HUES64 (cell line): ENCODE data around the gene RPL13. TPM values are rescaled to one million over a fixed set of nuclear protein-coding genes. Genes with fewer than 3 reads are reported as not detected.
A peak's percentile ranks its signal among the peaks of the same experiment; 100 is the strongest.

Experiments used
- H3K27ac ChIP-seq: 2 replicates; pipeline ENCODE4 v1.7.0; 2013; ENCODE audit warnings: low read depth, low read length, inconsistent platforms
- H3K27me3 ChIP-seq: 2 replicates; pipeline ENCODE4 v1.6.1; 2013; ENCODE audit warnings: mild to moderate bottlenecking, low read length; ENCODE audit not compliant: insufficient read depth
- H3K36me3 ChIP-seq: 2 replicates; pipeline ENCODE4 v1.6.1; 2013; ENCODE audit warnings: mild to moderate bottlenecking, low read length; ENCODE audit not compliant: insufficient read depth
- H3K4me1 ChIP-seq: 2 replicates; pipeline ENCODE4 v1.6.1; 2013; ENCODE audit warnings: mild to moderate bottlenecking, low read length, moderate library complexity; ENCODE audit not compliant: insufficient read depth
- H3K4me3 ChIP-seq: 2 replicates; pipeline ENCODE4 v1.5.1; 2013; ENCODE audit warnings: mild to moderate bottlenecking, low read length, moderate library complexity
- H3K9ac ChIP-seq: 2 replicates; pipeline ENCODE4 v1.6.1; 2013; ENCODE audit warnings: mild to moderate bottlenecking, low read depth, low read length
- H3K9me3 ChIP-seq: 2 replicates; pipeline ENCODE4 v1.6.1; 2013; ENCODE audit warnings: low read depth, low read length; ENCODE audit not compliant: insufficient read depth
- WGBS: fragments of 150-250, 120-280 bp; methylation state at CpG from one replicate; pipeline ENCODE4 v1.1.7; 2013; ENCODE audit warnings: missing lambda C conversion rate; 5-methylcytosine and 5-hydroxymethylcytosine counted together
- polyA plus RNA-seq, 2 experiments: library from polyadenylated mRNA; stranded (reverse); fragments of 50-300 nt; gene quantifications; one replicate each; pipeline ENCODE4 v1.2.3, GENCODE V29; 2013

RPL13 gene
- 2,187 TPM for polyA plus RNA-seq (2013, experiment 1 of 2)
- 2,411 TPM for polyA plus RNA-seq (2013, experiment 2 of 2)

DNA sequence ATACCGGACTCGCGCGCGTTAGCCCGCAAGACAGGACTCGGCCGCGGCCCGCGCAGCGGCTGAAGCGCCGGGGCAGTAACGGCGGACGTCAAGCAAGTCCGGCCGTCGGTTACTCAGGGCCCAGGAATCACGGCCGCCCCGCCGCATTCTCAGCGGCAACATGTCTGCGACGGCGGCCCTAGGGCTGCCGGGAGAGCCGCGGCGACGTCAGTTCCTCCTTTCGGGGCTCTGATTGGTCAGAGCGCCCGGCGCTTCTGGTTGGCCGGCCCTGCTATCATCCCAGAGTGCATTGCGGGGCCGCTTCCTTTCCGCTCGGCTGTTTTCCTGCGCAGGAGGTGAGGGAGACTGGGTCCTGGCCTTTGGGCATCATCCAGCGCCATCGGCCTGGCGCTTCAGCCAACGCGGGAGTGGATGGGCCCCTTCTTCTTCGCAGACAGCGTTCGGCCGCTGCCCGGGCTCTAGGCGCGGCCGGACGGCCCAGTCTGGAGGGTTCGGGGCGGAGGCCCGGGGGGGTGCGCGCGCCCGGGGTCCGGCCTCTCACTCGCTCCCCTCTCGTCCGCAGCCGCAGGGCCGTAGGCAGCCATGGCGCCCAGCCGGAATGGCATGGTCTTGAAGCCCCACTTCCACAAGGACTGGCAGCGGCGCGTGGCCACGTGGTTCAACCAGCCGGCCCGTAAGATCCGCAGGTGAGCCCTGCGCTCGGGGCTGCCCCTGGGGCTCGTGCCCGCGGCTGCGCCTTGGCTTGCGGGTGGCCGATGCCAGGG is at the start of gene RPL13:
Gene RPL13 (plus strand): TSS at position 305 of the 764 bp plus-strand sequence. CDS start 278 bp downstream, at position 583.
- peak within 1 kb of the TSS; percentile 98 for H3K27ac ChIP-seq
- under 1% methylated on average over 87 of the region's 87 CpGs for WGBS
- peak within 1 kb of the TSS; percentile 95 for H3K4me3 ChIP-seq
- peaks cover 27% of the 10 kb centered on the region for H3K4me1 ChIP-seq
- H3K9ac ChIP-seq = peak within 1 kb of the TSS; percentile 98
- H3K36me3 ChIP-seq = peaks cover 54% of the 10 kb centered on the region
- no peaks in the 10 kb centered on the region for H3K9me3 ChIP-seq
- H3K27me3 ChIP-seq = no peaks in the 10 kb centered on the region

DNA sequence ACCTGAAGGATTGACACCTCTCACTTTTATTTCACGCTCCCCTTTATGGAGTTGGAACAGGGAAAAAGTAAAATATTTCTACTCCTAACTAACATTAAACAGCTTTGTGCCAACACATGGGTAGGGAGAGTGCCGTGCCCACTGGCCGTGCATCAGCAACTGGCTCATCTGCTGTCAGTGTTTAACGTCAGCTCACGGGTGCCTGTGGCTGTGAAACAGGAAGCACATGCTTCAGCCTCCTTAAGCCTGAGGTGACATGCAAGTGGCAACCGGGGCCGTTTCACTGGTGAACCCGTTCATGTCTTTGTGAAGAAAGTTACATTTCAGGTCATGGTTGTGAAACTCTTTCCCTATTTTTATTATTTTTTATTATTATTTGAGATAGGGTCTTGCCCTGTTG is 49.1 kb upstream of the RPL13 start:
- no peak overlapping the region for H3K9ac ChIP-seq
- 98% methylated on average over 7 of the region's 8 CpGs for WGBS

DNA sequence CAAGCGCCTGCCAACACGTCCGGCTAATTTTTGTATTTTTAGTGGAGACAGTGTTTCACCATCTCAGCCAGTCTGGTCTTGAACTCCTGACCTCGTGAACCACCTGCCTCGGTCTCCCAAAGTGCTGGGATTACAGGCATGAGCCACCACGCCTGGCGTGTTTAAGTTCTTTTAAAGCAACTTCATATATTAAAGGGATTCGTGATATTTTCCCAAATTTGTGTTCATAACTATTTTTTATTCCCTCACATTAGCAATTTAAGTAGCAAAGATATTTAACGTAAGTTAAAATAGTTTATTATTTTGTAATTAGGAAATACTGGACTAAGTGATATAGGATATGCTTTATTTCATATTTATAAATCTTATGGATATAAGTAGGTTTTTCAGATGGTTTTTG is 48.0 kb upstream of the RPL13 start:
- WGBS = 97% methylated on average over 8 of the region's 9 CpGs
- H3K4me3 ChIP-seq = no peak overlapping the region
- no peaks in the 10 kb centered on the region for H3K4me1 ChIP-seq
- no peak overlapping the region for H3K27ac ChIP-seq
- H3K9ac ChIP-seq = no peak overlapping the region
- peaks cover 63% of the 10 kb centered on the region for H3K36me3 ChIP-seq
- no peaks in the 10 kb centered on the region for H3K9me3 ChIP-seq
- H3K27me3 ChIP-seq = no peaks in the 10 kb centered on the region

More for the DNA sequence above, 49.1 kb upstream of the RPL13 start:
- H3K27me3 ChIP-seq = 0 out of 2 replicates have a peak, but pooled peaks cover 3% of the 10 kb centered on the region
- H3K9me3 ChIP-seq = no peaks in the 10 kb centered on the region
- H3K27ac ChIP-seq = no peak overlapping the region
- H3K36me3 ChIP-seq = peaks cover 53% of the 10 kb centered on the region
- no peaks in the 10 kb centered on the region for H3K4me1 ChIP-seq
- no peak overlapping the region for H3K4me3 ChIP-seq

DNA sequence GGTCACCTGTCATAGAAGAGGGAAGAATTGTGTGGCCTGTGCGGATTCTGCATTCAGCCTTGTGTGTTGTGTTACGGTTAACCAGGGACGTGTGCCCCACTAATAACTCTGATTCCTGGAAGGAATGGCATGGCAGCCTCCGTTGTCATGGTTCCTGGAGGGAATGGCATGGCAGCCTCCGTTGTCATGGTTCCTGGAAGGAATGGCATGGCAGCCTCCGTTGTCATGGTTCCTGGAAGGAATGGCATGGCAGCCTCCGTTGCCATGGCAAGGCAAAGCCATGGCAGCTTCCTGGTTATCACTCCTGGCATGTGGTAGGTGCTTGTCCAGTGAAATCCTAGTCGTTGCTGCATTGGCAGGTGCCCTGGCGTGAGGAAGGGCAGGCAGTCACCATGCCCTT is 43.4 kb upstream of the RPL13 start:
- Histone ChIP-seq H3K4me1 (no peaks in the 10 kb centered on the region), H3K9ac (no peak overlapping the region), H3K27me3 (no peaks in the 10 kb centered on the region), H3K4me3 (no peak overlapping the region), H3K27ac (no peak overlapping the region), H3K36me3 (peaks cover 90% of the 10 kb centered on the region), H3K9me3 (no peaks in the 10 kb centered on the region)
- WGBS = 81% methylated on average over 9 of the region's 9 CpGs

DNA sequence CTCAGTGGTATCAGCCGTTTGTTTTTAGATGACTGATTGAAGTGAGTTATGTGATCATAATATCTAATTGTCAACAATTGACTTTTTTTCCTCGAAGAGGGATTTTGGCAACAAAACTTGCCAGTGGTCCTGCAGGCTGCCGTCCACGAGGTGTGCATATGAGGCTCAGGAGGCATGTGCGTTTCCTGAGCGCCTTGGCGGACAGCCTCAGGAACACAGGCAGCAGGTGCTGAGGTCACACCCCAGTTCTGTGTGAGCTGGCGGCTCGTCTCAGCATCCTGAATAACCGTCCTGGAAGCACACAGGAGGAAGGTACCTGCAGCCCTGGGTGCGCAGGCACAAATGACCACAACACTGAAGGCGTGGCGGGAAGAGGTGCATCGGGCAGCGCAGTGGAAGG is 40.6 kb upstream of the RPL13 start:
- no peak overlapping the region for H3K4me3 ChIP-seq
- H3K27ac ChIP-seq = no peak overlapping the region
- H3K9ac ChIP-seq = no peak overlapping the region
- H3K9me3 ChIP-seq = no peaks in the 10 kb centered on the region
- H3K36me3 ChIP-seq = peaks cover 91% of the 10 kb centered on the region
- H3K27me3 ChIP-seq = no peaks in the 10 kb centered on the region
- WGBS = 90% methylated on average over 15 of the region's 15 CpGs
- H3K4me1 ChIP-seq = no peaks in the 10 kb centered on the region

DNA sequence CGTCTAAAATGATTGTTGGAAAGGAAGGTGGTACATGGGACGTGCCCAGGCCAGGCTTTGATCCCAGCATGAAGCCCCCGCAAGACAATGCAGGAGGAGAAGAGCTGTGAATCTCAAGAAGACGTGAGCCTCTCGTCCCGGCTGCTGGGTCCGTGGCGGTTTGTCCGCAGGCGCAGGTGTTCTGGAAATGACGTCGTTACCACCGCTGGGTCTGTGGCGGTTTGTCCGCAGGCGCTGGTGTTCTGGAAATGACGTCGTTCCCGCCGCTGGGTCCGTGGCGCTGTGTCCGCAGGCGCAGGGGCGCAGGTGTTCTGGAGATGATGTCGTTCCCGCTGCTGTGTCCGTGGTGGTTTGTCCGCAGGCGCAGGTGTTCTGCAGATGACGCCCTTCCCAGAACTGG is 38.2 kb upstream of the RPL13 start:
- no peak overlapping the region for H3K27ac ChIP-seq
- no peak overlapping the region for H3K4me3 ChIP-seq
- H3K36me3 ChIP-seq = peaks cover 100% of the 10 kb centered on the region
- no peak overlapping the region for H3K9ac ChIP-seq
- H3K4me1 ChIP-seq = no peaks in the 10 kb centered on the region
- H3K27me3 ChIP-seq = no peaks in the 10 kb centered on the region
- 85% methylated on average over 31 of the region's 31 CpGs for WGBS
- H3K9me3 ChIP-seq = no peaks in the 10 kb centered on the region

DNA sequence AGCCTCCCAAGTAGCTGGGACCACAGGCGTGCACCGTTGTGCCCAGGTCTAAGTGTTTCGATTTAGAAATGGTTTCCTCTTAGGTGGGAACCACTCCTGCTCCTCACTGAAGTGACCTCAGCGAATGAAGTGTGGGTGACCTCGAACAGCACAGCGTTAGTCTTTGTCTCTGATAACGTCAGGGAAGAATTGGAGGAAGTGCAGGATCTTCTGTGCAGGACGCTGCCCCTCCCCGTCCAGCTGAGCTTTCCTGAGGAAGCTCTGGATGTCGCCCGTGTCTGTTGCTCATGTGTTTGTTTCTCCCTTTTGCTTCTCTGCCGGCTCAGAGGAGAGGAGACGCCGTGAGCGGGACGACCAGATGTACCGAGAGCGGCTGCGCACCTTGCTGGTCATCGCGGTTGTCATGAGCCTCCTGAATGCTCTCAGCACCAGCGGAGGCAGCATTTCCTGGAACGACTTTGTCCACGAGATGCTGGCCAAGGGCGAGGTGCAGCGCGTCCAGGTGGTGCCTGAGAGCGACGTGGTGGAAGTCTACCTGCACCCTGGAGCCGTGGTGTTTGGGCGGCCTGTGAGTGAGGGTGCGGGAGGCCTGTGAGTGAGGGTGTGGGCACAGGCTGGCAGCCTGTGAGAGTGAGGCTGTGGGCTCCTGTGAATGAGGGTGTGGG is 36.7 kb upstream of the RPL13 start:
- Histone ChIP-seq H3K9ac (no peak overlapping the region), H3K27ac (no peak overlapping the region), H3K4me3 (no peak overlapping the region), H3K4me1 (no peaks in the 10 kb centered on the region), H3K27me3 (no peaks in the 10 kb centered on the region), H3K9me3 (no peaks in the 10 kb centered on the region), H3K36me3 (peaks cover 98% of the 10 kb centered on the region)
- WGBS = 95% methylated on average over 32 of the region's 32 CpGs

DNA sequence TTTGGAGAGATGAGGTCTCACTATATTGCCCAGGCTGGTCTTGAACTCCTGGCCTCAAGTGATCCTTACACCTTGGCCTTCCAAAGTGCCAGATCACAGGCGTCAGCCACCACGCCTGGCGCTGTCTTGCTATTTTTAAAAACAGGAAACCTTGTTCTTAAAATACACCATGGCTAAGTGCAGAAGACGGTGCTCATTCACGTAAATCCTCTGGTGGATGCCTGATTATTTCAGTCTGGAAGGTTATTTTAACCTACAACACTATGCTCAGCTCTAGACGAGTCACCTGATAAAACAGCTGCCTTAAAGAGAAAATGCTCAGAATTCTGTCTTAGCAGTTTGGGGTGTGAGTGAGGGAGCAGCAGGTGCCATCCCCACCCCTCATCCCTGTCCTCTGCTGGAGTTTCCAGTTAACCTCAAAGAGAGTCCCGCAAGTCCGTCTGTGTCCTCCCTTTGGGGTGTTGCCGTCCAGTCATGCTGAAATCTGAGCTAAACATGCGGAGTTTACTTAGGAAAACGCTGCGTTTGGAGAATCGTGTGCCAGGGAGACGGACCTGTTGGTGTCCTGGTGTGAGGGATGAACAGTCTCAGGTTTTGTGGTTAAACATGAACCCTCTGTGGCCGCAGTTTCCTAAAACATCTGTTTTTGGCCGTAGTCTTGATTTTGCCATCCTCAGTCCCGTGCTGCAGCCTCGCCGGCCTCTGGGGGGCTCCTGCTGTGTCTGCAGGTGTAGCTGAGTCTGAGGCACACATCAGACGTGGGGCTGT is 35.2 kb upstream of the RPL13 start:
- Histone ChIP-seq H3K4me3 (no peak overlapping the region), H3K9me3 (no peaks in the 10 kb centered on the region), H3K27ac (no peak overlapping the region), H3K9ac (no peak overlapping the region), H3K27me3 (no peaks in the 10 kb centered on the region), H3K4me1 (no peaks in the 10 kb centered on the region), H3K36me3 (peaks cover 95% of the 10 kb centered on the region)
- 91% methylated on average over 20 of the region's 20 CpGs for WGBS

DNA sequence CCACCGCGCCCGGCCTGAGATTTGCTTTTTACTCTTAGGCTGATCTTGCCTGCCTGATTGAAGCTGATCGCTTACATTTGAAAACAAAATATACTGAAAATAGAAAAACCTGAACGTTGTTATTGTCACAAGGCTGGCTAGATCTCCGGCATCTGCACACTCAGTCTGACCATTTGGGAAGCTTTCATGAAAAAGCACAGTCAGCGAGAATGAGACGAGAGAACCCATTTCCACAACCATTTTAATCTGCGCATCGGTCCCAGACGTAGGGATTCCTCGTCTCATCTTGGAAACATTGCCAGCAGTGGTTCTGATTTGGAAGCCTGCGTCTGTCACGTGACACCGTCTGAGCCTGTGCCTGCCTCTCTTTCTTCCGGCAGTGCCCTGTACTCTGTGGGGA is 31.4 kb upstream of the RPL13 start:
- Histone ChIP-seq H3K27me3 (no peaks in the 10 kb centered on the region), H3K9me3 (no peaks in the 10 kb centered on the region), H3K9ac (no peak overlapping the region), H3K4me1 (no peaks in the 10 kb centered on the region), H3K4me3 (no peak overlapping the region), H3K36me3 (peaks cover 94% of the 10 kb centered on the region), H3K27ac (no peak overlapping the region)
- 91% methylated on average over 16 of the region's 16 CpGs for WGBS

DNA sequence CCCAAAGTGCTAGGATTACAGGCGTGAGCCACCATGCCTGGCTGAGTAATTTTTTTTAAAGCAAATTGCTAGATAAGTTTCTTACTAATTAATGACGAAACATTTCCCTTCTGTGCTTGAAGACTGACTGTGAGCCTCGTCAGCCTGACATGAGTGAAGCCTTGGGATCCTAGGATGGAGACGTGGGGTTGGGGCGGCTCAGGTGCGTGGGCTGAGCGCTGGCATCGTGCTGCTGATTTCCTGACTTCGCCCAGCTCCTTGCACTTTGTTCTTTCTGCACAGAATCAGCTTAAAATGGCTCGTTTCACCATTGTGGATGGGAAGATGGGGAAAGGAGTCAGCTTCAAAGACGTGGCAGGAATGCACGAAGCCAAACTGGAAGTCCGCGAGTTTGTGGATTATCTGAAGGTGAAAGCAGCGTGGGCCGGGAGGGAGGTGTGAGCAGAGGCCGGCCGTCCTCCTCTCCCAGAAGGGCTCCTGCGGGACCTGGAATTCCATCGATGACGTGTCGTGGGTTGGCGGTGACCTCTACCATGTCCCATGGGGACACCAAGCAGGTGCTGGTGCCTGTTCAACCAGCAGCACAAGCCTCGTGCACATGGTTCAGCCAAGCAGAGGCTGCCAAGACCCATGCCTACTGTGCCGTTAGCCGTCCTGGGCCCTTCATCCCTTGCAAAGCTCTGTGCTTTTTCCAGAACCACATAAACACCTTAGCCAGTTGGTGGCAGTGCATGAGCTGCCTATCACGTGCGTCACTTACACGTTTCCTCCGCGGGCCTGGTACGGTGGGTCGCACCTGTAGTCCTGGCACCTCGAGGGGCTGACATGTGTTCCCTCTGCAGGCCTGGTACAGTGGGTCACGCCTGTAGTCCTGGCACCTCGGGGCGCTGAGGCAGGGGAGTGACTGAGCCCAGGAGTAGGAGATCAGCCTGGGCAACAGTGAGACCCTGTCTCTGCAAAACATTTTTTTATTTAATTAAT is 29.8 kb upstream of the RPL13 start:
- Histone ChIP-seq H3K9ac (no peak overlapping the region), H3K36me3 (peaks cover 94% of the 10 kb centered on the region), H3K27ac (no peak overlapping the region), H3K9me3 (no peaks in the 10 kb centered on the region), H3K4me1 (no peaks in the 10 kb centered on the region), H3K27me3 (no peaks in the 10 kb centered on the region), H3K4me3 (no peak overlapping the region)
- 97% methylated on average over 37 of the region's 37 CpGs for WGBS
